Smooth muscle cell (in vitro differentiated cells): ENCODE data around the gene SLC39A11. TPM values are rescaled to one million over a fixed set of nuclear protein-coding genes. Genes with fewer than 3 reads are reported as not detected.

Experiments used
- DNase-seq: peaks from one replicate; lab custom pipeline; 2025; ENCODE audit not compliant: unreplicated experiment; lab: John Stamatoyannopoulos, UW
- H2AFZ ChIP-seq: fragments of 200-600 bp; sonication (generic); 2 replicates; pipeline ENCODE4 v1.6.0; 2016; ENCODE audit warnings: antibody characterized with exemption, low read depth, mild to moderate bottlenecking
- H3F3A ChIP-seq: fragments of 200-600 bp; sonication (generic); 2 replicates; pipeline ENCODE4 v1.6.0; 2017; ENCODE audit warnings: antibody characterized with exemption, low read depth
- H3K27ac ChIP-seq: fragments of 200-600 bp; sonication (generic); 2 replicates; pipeline ENCODE4 v1.5.1; 2016; ENCODE audit warnings: low read depth, mild to moderate bottlenecking
- H3K27me3 ChIP-seq: fragments of 200-600 bp; sonication (generic); 2 replicates; pipeline ENCODE4 v1.6.1; 2016; ENCODE audit warnings: low read depth, mild to moderate bottlenecking
- H3K36me3 ChIP-seq: fragments of 200-600 bp; sonication (generic); 2 replicates; pipeline ENCODE4 v1.5.1; 2016; ENCODE audit warnings: low read depth
- H3K4me1 ChIP-seq: fragments of 200-600 bp; sonication (generic); 2 replicates; pipeline ENCODE4 v1.5.1; 2016; ENCODE audit warnings: low read depth
- H3K4me2 ChIP-seq: fragments of 200-600 bp; sonication (generic); 2 replicates; pipeline ENCODE4 v1.6.0; 2016; ENCODE audit warnings: mild to moderate bottlenecking
- H3K4me3 ChIP-seq: fragments of 200-600 bp; sonication (generic); 2 replicates; pipeline ENCODE4 v1.5.1; 2016; ENCODE audit warnings: mild to moderate bottlenecking
- H3K79me2 ChIP-seq: fragments of 200-600 bp; sonication (generic); 2 replicates; pipeline ENCODE4 v1.6.0; 2016; ENCODE audit warnings: low read depth, mild to moderate bottlenecking
- H3K9ac ChIP-seq: fragments of 200-600 bp; sonication (generic); 2 replicates; pipeline ENCODE4 v1.6.0; 2016; ENCODE audit warnings: low read depth
- H3K9me3 ChIP-seq: fragments of 200-600 bp; sonication (generic); replicated peaks from 2 replicates; pipeline ENCODE4 v1.5.1; 2016; ENCODE audit warnings: low read depth
- H4K20me1 ChIP-seq: fragments of 200-600 bp; sonication (generic); 2 replicates; pipeline ENCODE4 v1.6.0; 2016; ENCODE audit warnings: low read depth
- CTCF ChIP-seq: fragments of 200-600 bp; sonication (generic); IDR thresholded peaks from 2 replicates; pipeline ENCODE4 v1.5.1; 2017; ENCODE audit warnings: borderline replicate concordance, mild to moderate bottlenecking, antibody characterized with exemption; ENCODE audit not compliant: insufficient read depth, poor library complexity, severe bottlenecking
- WGBS: methylation state at CpG from one replicate; pipeline ENCODE4 v1.1.7; 2016; ENCODE audit warnings: low lambda C conversion rate; 5-methylcytosine and 5-hydroxymethylcytosine counted together
- polyA plus RNA-seq: library from polyadenylated mRNA; unstranded; fragments of >200 nt; fragmentation: Nextera tagmentation; extraction: Ambion mirVana; gene quantifications from 2 replicates; pipeline ENCODE4 v1.2.1, GENCODE V29; 2016
- total RNA-seq: library from RNA; depleted of rRNA; stranded (reverse); fragments of >200 nt; gene quantifications from 2 replicates; pipeline ENCODE4 v1.2.3, GENCODE V29; 2014

The SLC39A11 gene
- total and polyA plus RNA-seq, 2 experiments from 2014 or later, result 9.2 to 36.7 TPM

GRCh38 chr17:72617557-72617956 lies 474.9 kb downstream of the SLC39A11 start:
- H3F3A ChIP-seq, result peaks cover 18% of the 10 kb centered on the region
- H3K4me2 ChIP-seq, result peak overlapping the region; percentile 69
- H3K27ac ChIP-seq, result no peak overlapping the region
- H3K9ac ChIP-seq, result no peak overlapping the region
- H2AFZ ChIP-seq, result peak overlapping the region; percentile 12
- no peak for DNase-seq
- no peaks in the 10 kb centered on the region for H3K36me3 ChIP-seq
- H3K4me1 ChIP-seq, result peaks cover 20% of the 10 kb centered on the region
- H3K9me3 ChIP-seq, result no peaks in the 10 kb centered on the region
- H3K79me2 ChIP-seq, result no peaks in the 10 kb centered on the region
- no peaks in the 10 kb centered on the region for H4K20me1 ChIP-seq
- 48% methylated on average over 6 of the region's 6 CpGs for WGBS
- no peak overlapping the region for H3K4me3 ChIP-seq
- no peak for TF ChIP-seq CTCF
- no peaks in the 10 kb centered on the region for H3K27me3 ChIP-seq

- no peaks in the 10 kb centered on the region for H3K79me2 ChIP-seq
- H3K9me3 ChIP-seq, result no peaks in the 10 kb centered on the region
- no peak for DNase-seq
- 85% methylated on average over 4 of the region's 4 CpGs for WGBS
- H3K4me2 ChIP-seq, result no peak overlapping the region
- H3F3A ChIP-seq, result peaks cover 18% of the 10 kb centered on the region
- no peak overlapping the region for H3K9ac ChIP-seq
- H2AFZ ChIP-seq, result no peak overlapping the region
- no peaks in the 10 kb centered on the region for H4K20me1 ChIP-seq
- H3K27me3 ChIP-seq, result no peaks in the 10 kb centered on the region
- H3K4me3 ChIP-seq, result no peak overlapping the region
- H3K4me1 ChIP-seq, result peaks cover 20% of the 10 kb centered on the region
- TF ChIP-seq CTCF, result no peak
- H3K27ac ChIP-seq, result no peak overlapping the region
- no peaks in the 10 kb centered on the region for H3K36me3 ChIP-seq
Measured at GRCh38 chr17:72616447-72616846, 476.0 kb downstream of the SLC39A11 start.

- Histone ChIP-seq H3F3A (peaks cover 18% of the 10 kb centered on the region), H3K36me3 (no peaks in the 10 kb centered on the region), H3K4me1 (peaks cover 20% of the 10 kb centered on the region), H2AFZ (no peak overlapping the region), H3K9me3 (no peaks in the 10 kb centered on the region), H3K27me3 (no peaks in the 10 kb centered on the region), H3K79me2 (no peaks in the 10 kb centered on the region), H3K4me3 (peak overlapping the region; percentile 31), H3K27ac (peak overlapping the region; percentile 73), H3K9ac (peak overlapping the region; percentile 23), H4K20me1 (no peaks in the 10 kb centered on the region), H3K4me2 (peak overlapping the region; percentile 52)
- no peak for TF ChIP-seq CTCF
- 58% methylated on average over 6 of the region's 6 CpGs for WGBS
- no peak for DNase-seq
Measured at GRCh38 chr17:72615627-72615991, 476.9 kb downstream of the SLC39A11 start.

GRCh38 chr17:72614871-72615626 lies 477.4 kb downstream of the SLC39A11 start:
- TF ChIP-seq CTCF, result no peak
- peaks cover 18% of the 10 kb centered on the region for H3F3A ChIP-seq
- 16% methylated on average over 10 of the region's 20 CpGs for WGBS
- peak overlapping the region; percentile 23 for H3K9ac ChIP-seq
- H3K27ac ChIP-seq, result peak overlapping the region; percentile 73
- no peaks in the 10 kb centered on the region for H3K9me3 ChIP-seq
- peaks cover 20% of the 10 kb centered on the region for H3K4me1 ChIP-seq
- no peaks in the 10 kb centered on the region for H3K36me3 ChIP-seq
- H3K4me2 ChIP-seq, result peak overlapping the region; percentile 52
- no peaks in the 10 kb centered on the region for H3K79me2 ChIP-seq
- H3K27me3 ChIP-seq, result no peaks in the 10 kb centered on the region
- H2AFZ ChIP-seq, result no peak overlapping the region
- DNase-seq, result peak; percentile 16
- H4K20me1 ChIP-seq, result no peaks in the 10 kb centered on the region
- peak overlapping the region; percentile 31 for H3K4me3 ChIP-seq
